GM23248 (cell line): Measurements from ENCODE around the gene CYS1.

ENCODE experiments used
- EZH2 ChIP-seq: fragments of 200-600 bp; sonication (generic); IDR thresholded peaks from 2 replicates; pipeline ENCODE4 v1.6.1; 2018; ENCODE audit warnings: antibody characterized with exemption, mild to moderate bottlenecking; ENCODE audit not compliant: insufficient read depth, poor library complexity, severe bottlenecking
- EZH2phosphoT487 ChIP-seq: fragments of 200-600 bp; sonication (generic); IDR thresholded peaks from 2 replicates; pipeline ENCODE4 v1.6.1; 2018; ENCODE audit warnings: antibody characterized with exemption, moderate library complexity, mild to moderate bottlenecking, low read depth; ENCODE audit not compliant: insufficient read depth

DNA sequence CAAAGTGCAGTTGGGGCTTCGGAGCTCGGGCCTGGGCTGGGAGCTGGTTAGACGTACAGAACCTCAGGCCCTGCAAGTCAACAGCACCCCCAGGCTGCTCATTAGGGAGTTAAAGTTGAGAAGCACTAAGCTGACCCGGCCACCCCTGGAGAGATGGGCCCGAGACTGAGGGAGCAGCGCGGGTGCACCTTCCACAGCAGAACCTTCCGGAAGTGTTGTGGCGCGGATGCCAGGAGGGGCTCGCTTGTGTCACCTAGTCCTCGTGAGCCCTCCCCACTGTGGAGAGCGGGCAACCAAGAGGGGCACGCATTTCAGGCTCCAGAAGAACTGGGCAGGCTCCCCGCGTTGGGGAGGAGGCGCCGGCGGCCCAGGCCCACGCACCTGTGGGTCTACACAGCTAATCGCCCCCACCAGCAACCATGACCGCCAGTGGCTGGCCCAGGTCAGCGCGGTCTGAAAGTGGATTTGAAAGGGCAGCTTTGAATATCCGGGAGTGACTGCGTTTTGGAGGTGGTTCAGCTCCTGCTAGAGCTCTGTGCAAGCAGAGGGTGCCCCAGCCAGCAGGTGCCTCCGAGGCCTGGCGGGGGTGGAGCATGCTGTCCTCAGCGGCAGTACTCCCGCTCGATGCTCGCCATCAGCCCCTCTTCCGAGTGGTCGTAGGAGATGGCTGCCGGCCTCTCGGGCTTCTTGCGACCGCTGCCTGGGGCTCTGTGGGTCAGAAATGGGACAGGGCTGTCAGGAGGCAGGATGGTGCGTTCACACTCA is 21.8 kb downstream of the CYS1 start:
- TF ChIP-seq EZH2 (no peak), EZH2phosphoT487 (no peak)
